ENCODE data around the gene ASF1A.

Gene ASF1A

GRCh38 chr6:118917546-118918328 is 23.8 kb downstream of the ASF1A start:
- no peak for FAIRE-seq

- FAIRE-seq, result no peak
Measured at GRCh38 chr6:118918329-118918725, 24.4 kb downstream of the ASF1A start.

- no peak for FAIRE-seq
Measured at GRCh38 chr6:118921084-118921483, 27.1 kb downstream of the ASF1A start.

- no peak for FAIRE-seq
Measured at GRCh38 chr6:118923035-118923434, 29.1 kb downstream of the ASF1A start.

GRCh38 chr6:118930680-118931079 is 36.7 kb downstream of the ASF1A start:
- no peak for FAIRE-seq

- no peak for FAIRE-seq
Measured at GRCh38 chr6:118931436-118931835, 37.5 kb downstream of the ASF1A start.

- FAIRE-seq, result no peak
Measured at GRCh38 chr6:118932421-118932820, 38.5 kb downstream of the ASF1A start.

- no peak for FAIRE-seq
Measured at GRCh38 chr6:118933855-118934460, 40.0 kb downstream of the ASF1A start.

GRCh38 chr6:118934461-118935330 is 40.7 kb downstream of the ASF1A start, which contains the start of gene MCM9:
Gene MCM9, minus strand, starts transcription at chr6:118935159. Its CDS starts 3,436 bp downstream, at chr6:118931723.
- no peak for FAIRE-seq

GRCh38 chr6:118935331-118935668 is 41.3 kb downstream of the ASF1A start:
- FAIRE-seq, result no peak

- no peak for FAIRE-seq
Measured at GRCh38 chr6:118935978-118936703, 42.2 kb downstream of the ASF1A start.

- FAIRE-seq, result no peak
Measured at GRCh38 chr6:118939683-118940082, 45.7 kb downstream of the ASF1A start.

- FAIRE-seq, result no peak
Measured at GRCh38 chr6:118940770-118941169, 46.8 kb downstream of the ASF1A start.

- FAIRE-seq, result no peak
Measured at GRCh38 chr6:118945217-118945616, 51.3 kb downstream of the ASF1A start.

- FAIRE-seq, result no peak
Measured at GRCh38 chr6:118952683-118953082, 58.7 kb downstream of the ASF1A start.

- FAIRE-seq, result no peak
Measured at GRCh38 chr6:118953391-118953790, 59.4 kb downstream of the ASF1A start.

All from colon (tissue), 2 donors.